ENCODE data around the gene JAM3.

JAM3 gene

DNA sequence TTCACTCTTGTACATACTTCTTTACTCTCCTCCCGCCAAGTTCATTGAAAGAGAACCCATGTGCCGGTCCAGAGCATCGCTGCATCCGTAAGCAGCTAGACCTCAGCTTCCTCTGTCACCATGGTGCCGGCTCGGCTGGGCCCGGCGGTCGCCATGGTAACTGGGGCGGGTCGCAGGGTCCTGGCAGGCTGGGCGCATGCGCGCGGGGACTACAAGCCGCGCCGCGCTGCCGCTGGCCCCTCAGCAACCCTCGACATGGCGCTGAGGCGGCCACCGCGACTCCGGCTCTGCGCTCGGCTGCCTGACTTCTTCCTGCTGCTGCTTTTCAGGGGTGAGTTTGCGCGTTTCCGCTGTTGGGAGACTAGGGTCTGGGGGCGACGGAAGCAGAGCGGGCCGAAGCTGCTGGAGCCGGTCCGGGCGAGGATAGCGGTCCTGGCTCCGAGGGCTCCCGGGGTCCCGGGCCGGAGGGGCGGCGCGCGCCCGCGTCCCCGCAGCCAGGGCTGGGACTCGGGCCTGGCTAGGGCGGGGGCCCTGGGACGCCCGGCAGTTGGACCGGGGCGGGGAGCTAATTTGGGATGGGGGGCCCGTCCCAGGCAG, at the start of gene JAM3:
TSS of gene JAM3 (plus strand) at position 244 of the 597 bp plus-strand sequence. CDS start at position 256, 12 bp downstream.
- DNase-seq = peak; percentile 96

DNA sequence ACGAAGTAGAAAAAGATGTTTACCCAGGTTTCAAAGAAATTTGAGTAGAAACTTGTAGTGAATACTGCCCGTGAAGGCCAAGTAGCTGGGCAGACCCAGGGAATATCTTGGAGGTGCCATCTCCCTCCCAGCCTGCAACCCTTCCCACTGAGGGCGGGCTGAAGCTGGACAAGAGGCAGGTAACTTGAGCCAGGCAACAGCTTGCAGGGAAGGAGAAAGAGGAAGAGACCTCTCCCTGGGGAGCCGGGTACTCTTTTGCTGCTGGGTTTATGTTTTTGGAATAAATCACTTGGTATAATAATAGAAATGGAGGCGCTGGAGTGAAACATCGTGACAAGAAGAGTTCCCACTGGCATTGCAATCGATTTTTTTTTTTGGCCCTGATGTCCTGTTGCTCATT, 49.4 kb upstream of the JAM3 start:
- DNase-seq = no peak

DNA sequence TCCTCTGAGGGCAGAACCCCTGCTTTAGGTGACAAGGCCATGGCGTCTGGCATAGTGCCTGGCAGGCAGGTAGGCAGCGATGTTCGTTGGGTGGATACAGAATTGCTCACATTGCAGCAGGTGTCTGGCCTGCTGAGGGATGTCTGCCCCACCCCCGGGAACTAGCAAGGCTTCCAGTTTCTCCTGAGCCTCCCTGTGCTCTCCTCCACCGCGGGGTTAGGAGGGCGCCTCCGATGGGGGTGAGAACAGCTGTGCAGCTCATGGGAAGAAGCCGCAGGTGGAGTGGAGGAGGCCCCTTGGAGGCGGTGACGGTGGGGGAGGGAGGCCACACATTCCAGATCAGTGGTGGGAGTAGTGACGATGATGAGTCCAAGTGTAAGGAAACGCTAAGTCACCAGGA, 48.3 kb upstream of the JAM3 start:
- DNase-seq = no peak

DNA sequence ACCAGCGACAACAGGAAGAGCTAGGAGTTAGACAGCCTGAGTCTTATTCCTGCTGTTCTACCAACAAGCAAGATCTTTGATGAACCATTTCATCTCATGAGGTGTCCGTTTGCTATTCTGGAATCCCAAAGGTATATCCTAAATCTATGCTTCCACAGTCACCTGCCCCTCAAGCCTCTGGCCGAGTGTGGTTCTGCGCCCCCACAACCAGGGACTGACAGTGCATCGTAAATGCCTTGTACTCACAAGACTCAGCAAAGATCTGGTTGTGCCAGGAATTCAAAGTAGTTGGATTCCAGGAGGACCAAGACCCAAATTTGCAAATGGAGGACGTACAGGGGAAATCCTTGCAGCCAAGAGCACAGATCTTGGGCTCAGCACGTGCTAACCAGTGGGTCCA, 47.5 kb upstream of the JAM3 start:
- DNase-seq = no peak

DNA sequence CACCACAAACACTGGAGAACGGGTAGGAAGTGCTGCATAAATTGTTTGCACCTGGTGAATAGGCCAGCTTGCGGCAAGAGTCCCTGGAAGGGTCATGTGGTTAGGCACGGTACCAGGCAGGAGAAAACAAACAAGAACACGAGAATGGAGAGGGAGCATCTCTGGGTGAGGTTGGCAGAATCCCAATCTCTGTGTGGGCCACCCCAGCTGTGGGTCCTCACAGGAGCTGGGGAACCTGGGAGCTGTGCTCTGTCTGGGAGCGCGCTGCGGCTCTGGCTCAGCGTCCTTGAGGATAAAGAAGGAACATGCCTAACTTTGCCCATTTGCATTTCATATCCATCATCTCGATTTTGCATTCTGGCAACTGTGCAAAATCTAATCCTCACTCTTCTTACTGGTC, 46.1 kb upstream of the JAM3 start:
- no peak for DNase-seq

DNA sequence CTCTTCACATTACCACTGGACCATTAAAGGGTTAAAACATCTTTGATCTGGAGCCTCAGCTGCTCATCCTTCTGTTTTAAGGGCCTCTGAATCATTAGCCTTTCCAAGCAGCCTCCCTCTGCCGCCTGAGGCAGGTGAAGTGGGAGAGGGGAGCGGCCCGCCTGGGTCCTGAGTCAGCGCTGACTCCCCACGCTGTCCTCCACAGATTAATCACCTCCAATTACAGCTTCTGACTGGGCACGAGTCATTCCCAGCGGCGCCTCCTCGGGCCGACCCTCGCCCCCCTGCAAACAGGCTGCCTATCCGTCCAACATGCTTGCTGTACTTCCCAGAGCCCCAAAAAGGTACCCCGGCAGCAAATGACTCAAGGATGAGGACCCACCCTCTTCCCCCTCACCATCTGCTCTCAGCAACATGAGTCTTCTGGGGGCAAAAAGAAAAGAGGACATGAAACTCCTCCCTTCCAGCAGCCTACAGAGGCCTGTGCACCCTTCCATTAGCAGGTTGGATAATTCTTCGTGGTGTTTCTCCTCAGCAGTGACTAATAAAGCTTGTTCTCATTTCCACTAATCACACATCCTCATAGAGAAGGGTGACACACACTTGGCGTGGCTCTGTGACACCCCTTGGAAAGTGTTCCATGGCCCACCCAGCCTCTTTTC, 44.3 kb upstream of the JAM3 start:
- no peak for DNase-seq

DNA sequence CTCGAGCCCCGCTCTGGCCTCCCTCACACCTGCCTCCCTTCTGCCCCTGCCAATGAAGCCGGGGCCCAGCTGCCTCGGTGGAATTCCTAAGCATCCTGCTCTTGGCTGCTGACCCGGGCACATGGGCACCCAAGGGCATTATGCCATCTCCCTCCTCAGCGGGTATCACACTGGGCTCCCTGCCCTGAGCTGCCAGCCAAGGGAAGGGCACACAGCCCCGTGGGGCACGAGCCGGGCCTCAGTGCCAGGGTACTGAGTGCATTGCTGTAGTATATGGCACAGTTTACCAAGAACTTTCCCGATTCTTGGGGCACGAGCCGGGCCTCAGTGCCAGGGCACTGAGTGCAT, 43.8 kb upstream of the JAM3 start:
- no peak for DNase-seq

DNA sequence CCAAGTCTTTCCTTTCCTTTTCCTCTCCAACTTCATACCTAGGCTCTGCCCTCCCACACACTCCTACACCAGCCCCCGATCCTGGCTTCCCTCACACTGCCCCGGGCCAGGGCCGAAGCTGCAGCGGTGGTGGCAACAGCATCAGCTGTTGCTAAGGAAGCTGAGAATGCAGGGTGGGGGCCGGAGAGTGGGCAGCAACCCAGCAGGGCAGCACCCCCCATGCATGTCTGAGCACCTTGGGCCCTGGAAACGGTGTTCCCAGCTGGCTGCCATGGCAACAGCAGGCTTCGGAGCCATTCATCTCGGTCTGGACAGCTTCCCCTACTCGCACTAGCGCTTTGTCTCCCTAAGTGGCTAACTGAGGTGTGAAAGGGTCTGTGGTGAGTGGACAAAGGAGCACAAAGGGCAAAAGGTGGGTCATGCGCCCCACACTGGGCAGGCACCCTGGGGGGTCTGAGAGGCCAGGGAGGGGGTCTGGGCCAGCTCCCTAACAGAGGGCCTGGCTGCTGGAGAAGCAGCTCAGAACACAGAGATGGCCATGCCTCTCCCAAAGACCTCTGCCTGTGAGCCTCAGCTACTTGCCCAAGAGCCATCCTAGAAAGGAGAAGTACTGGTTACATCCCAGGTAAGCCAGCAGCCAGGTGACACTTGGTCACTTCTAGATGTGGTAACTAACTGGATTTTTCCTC, 42.1 kb upstream of the JAM3 start:
- no peak for DNase-seq

DNA sequence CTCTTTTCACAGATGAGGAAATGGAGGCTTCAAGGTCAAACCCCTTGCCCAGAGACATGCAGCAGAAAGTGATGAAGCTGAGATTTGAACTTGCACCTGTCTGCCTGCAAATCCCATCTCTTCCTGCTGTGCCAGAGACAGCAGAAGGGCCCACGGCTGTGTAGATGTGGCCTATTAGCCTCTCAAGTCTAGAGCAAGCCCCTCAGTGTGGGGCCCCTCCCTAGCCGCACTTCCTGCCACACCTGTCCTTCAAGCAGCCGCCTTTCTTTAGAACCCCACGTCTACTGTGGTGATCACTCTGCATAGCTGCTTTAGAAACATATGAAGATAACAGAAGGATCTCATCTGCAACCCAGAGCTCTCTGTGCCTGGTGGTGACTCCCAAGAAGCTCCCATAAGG, 41.2 kb upstream of the JAM3 start:
- DNase-seq = peak; percentile 63

DNA sequence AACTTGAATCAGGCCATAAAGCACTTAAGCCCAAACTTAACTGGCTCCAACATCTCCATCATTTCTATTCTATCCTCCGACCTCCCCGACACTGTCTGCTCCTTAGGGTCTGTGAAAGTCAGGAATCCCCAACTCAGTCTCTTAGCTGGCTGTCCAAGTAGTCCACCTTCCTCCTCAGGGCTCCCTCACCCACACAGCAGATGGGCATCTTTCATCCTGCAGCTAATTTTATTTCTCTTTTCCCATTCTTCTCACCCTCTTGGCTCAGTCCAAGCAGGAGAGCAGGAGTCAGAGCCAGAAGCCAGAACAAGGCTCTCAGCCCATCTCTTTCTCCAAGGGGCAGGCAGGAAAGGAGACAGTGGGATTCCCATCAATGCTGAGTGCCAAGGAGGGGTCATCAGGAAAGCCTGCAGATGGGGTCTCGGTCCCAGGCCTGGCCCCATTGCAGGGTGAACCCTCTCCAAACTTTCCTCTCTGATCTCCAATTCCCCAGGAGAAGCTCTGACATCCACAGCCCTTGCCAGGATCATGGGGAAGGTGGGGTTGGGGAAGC, 40.4 kb upstream of the JAM3 start:
- DNase-seq = no peak

DNA sequence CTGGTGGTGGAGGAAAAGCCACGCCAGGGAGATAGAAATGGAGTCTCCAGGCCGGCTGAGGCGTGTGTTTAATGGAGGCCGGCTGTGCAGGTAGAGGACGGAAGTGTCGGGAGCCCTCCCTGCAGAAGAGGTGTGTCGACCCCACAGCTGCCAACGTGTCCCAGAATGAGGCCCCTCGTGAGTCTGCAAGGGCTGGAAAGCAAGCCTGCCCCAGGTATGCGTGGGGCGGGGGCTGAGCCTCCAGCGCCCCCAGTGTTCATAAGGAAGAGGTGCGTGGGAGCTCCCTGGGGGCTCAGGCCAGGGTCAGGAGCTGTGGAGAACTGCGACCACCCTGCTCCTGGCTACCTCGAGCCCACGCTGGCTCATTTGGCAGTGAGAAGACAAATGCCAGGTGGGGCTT, 38.0 kb upstream of the JAM3 start:
- DNase-seq = no peak

DNA sequence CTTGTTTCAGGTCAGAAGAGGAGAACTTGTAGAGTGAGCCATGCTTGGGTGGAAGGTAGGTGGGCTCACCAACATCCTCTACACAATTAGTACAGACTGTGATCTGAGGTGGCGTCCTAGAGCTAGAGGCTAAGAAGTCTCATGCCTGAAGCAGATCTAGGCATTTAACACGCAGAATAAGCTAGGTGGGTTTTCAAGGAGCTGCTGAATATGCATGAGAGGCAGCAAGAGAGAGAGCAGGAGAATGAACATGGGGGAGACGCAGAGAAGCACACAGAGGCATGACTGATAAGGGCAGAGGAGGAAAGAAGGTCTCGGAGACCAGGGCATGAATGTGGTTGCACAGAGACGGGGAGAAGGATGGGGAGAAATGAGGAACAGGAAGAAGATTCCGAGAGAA, 36.8 kb upstream of the JAM3 start:
- DNase-seq = no peak

DNA sequence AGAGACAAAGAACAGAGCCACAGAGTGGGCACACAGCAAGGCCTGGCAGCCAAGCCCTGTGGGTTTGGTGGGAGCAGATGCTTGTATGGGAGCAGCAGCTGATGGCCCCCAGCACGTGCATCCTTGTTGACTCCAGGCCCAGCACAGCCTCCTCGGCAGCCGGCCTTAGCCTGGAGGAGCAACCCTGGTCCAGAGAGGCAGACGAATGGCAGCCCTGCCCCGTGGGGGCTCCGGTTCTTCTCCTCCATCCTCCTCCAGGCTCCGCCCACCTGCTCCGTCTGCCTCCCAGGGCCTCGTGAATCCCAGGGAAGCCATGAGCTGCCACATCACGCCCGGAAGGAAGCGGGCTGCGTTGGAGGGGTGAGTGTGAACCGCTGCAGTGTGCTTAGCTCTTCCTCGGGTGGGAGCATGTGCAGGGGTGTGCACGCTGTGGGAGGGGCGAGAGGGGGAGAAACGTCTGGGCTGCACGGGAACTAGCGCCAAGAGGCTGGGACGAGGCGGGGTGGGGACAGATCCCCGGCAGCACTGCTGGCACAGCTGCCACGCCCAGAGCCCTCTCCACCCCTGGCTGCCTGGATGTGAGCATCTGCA, 36.3 kb upstream of the JAM3 start:
- DNase-seq = peak; percentile 25

DNA sequence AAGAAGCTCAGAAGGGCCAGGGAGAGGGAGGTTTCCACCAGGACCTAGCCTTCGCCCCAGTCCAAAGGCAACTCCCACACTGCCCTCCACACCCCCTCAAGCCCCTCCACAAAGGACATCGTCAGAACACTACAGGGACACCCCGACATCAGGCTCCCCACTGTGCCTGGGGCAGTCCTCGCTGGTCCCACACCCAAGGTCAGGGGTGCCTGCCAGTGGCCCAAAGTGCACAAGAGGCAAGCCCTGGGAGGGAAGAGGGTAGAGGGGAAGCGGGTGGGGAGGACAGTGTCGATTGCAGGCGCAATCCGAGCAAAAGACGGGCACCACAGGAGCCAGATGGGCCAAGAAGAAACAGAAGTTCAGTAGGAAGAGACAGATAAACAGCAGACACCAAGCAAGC, 35.6 kb upstream of the JAM3 start:
- DNase-seq = no peak

DNA sequence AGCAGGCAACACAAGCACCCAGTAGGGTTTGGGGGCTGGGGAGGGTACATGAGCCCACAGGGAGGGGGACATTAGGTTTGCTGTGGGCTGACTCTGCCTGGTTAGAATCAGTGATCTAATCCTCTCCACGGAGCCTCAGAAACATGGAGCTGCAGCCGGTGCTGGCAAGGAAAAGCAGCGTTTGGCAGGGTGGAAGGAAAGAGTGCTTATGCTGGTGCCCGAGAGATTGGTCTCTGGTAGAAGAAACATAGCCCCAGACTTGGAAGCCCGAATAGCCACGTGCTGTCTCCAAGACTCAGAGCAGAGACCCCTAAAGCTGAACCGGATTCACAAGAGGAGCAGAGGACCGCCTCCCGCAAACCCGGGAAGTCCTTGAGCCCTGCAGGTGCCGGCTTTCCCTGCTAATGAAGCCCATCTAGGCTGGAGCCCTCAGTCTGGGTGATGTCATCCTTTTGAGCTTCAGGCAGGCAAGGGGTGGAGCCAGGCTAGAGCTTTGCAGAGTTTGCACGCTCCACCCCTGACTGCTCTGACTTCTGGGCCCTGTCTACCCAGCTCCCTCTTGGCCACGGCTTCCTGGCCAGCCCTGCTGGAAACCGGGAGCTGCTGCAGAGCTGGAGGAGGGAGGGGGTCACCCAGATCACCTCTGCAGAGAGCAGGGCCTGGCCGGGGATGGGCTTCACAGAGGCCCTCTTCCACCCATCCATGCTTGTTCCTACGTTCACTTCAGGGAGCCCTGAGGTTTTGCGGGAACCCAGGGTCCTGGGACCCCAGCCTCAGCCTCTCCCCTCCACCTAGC, 35.0 kb upstream of the JAM3 start:
- DNase-seq = peak; percentile 61

DNA sequence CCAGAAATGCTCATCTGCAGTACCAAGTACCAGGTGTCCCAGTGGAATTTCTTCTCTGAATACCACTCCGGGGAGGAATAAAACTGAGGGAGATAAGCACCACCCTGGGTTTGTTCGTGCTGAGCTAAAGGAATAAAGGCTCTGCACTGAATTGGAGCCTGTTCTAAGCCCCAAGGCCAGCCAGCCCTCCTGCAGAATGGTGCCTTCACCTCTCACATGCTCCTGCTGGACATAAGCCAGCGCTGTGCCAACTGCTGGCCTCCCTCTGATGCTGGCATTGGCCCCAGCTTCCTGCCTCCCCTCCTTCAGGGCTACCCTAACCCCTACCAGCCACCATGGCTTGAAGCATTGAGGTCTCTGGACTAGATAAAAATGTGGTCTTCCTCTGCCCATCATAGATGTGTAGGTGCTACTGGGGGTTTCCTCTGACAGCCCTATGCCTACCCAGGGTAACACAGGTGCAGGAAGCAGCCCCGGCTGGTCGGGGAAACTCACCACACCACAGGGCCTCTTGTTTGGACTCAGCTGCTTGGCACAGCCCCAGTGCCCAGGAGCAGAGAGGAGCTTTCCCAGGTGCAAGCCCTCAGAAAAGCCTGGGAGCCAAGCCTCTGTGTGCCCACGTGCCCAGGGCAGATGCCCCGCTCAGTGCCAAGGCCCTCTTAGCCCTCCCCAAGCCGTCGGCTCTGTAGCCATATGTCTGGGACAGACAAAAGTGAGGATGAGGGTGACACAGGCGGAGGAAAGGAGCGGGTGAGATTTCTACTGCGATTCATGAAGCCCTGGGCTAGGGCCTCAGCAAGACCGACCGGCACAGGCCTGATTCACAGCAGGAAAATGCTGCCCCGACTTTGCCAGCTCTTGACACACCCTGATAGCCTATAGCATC, 34.1 kb upstream of the JAM3 start:
- DNase-seq = peak; percentile 25

DNA sequence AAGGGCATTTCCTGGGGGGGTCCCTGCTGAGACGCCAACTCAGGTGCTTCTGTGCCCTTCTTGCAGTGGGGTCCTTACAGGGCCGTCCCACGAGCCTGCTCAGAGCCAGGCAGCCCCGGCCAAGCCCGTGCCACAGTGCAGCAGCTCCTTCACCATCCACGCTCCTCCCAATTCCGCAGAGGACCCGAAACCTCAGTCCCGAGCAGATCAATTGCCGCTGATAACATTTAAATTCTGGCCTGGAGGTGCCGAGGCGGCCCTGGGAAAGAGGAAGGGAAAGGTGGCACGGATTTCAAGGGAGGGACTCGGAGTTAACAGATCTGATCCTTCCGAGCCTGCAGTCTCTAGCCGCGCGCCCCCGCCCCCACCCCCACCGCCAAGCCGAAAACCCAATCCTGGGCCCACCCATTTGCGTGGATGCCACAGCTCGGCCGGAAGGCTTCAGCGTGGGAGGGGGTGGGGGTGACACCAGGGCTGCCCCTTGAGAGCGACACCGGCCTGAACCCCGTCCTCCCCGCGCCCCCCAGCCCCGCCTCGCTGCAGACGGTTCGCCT, 32.3 kb upstream of the JAM3 start:
- DNase-seq = no peak

DNA sequence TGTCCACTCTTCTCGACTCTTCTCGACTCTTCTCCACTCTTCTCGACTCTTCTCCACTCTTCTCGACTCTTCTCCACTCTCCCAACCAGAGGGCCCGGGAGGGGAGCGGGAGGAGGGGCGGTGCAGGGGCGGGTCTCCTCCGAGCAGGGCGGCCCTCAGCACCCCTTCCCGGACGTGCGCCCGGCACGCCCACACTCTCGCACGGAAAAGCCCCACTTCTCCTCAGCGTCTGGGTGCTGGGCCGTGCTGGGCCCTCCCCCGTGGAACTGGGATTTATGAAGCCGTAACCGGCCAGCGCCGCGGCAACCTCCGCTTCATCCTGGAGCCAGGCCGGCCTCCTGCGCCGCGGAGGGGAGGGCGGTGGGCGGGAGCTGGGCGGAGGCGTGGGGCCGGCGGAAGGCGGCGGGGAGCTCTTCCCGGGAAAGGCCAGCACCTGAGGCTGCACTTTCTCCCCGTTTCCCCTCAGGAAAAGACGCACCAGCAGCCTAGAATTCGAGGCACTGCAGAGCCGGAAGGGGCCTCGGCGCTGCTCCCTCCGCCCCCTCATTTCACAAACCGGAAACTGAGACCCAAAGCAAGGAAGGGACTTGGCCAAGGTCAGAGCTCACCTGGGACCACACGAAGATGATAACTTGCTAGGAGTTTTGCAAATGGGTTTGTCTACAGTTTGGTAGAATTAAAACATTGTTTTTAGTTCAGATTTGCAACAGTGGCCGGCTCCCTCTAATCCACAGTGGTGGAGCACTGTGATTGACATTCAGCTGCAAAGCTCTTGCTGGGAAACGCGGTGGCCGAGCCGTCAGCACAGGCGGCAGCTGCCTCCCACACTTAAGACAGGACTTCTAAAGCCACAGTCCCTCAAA, 31.6 kb upstream of the JAM3 start:
- peak; percentile 78 for DNase-seq

DNA sequence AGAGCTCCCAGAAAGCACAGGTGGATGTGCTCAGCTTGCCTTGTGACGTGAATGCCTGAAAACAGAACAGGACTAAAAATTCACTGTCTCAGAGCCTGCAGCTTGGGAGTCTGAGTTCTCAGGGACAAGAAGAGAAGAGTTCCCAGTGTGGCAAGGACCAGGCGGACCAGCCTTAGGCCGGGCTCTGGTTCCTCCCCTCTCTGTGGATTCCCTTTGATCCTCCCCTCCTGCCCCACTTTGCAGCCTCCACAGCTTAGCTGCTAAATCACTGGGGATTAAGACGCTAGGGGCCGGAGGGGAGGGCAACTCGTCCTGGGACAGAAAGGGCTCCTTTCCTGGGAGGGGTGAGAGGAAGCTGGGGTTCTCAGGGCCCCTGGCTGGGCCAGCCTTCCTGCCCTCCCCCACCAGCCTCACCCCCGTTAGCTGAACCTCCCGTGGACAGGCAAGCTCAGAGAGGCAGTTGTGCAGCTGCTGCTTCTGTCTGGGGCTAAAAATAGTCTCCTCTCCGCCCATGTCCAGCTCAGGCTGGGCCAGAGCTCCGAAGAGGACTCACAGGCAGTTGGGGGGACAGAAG, 29.9 kb upstream of the JAM3 start:
- DNase-seq = no peak

DNA sequence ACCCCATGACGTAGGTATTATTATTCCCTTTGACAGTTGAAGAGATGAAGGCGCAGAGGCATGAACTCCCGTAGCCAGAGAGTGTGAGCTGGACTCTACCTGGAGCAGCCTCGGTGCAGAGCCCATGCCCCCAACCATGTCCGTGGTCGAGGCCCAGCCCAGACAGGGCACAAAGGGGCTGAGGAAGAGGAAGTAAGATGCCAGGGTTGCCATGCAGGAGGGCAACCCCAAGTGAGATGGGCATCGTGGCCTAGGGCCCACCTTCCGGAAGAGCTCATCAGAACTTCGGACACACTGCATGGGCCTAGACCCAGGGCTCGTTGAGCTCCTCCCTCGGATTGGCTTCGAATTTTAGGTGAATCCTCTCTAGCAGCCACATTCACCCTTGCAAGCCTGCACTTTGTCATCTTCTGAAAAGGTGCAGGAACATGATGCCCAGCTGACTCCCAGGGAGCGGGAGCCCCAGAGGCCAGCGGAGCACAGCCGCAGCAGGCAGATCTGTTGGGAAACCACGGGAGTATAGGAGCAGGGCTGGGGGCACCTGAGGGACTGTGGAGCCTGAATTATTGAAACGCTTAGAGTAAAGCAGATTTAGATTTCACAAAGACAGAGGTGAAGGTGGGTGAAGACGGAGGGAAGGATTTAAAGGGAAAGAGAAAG, 29.0 kb upstream of the JAM3 start:
- no peak for DNase-seq
